Stimulated activated CD8-positive, alpha-beta memory T cell treated with anti-CD3 and anti-CD28 coated beads, Interleukin-2, amount 100 ng/mL, for 48 hours (primary cell): ENCODE data around the gene MMD.
"Not testable (repeated sequence)": the region's sequence is repeated elsewhere in the genome, so short reads cannot be mapped to it uniquely, and the experiment has no call there.

Experiments used
- DNase-seq, 2 donors: peaks; one replicate each; pipeline ENCODE4 v3.0.0-alpha.2; 2020; ENCODE audit warnings: low read depth in 2 of 2

MMD gene

GRCh38 chr17:55444471-55445441, 23.1 kb upstream of the MMD start:
- DNase-seq = no peak

GRCh38 chr17:55443904-55444303, 22.3 kb upstream of the MMD start:
- no peak for DNase-seq

- DNase-seq = no peak
These were observed 21.5 kb upstream of the MMD start for GRCh38 chr17:55442953-55443683.

DNA sequence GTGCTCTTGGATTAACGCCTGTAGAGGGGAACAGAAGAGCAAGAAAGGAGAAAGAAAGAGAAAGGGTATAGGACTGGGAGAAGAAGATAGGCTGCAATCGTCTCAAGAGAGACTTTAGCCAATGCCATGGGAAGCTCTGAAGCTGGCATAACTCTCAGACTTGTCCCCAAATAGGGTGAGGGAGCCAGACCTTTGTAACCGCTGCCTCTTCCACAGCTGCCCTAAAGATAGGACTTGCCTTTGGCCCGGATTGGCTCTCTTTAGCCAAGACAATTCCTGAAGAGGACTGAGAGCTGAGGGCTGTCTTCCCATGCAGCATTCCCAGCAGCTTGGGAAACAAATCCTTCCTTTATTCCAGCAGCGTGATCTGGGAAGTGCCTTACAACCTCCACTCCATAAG, 20.8 kb upstream of the MMD start:
- DNase-seq = no peak

DNA sequence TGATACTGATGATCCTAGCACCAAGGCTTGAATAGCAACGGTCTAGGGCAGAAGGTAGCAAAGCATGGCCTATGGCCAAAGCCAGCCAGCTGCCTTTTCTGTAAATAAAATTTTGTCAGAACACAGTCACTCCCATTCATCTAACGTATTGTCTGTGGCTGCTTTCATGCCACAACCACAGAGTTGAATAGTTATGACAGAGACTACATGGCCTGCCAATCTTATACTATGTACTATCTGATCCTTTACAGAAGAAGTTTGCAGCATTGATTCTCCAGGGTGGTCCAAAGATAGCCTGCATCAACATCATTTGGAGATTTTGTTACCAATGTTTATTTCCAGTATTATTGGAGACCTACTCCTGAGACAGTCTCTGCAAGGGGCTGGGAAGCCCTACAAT, 19.9 kb upstream of the MMD start:
- no peak for DNase-seq

DNA sequence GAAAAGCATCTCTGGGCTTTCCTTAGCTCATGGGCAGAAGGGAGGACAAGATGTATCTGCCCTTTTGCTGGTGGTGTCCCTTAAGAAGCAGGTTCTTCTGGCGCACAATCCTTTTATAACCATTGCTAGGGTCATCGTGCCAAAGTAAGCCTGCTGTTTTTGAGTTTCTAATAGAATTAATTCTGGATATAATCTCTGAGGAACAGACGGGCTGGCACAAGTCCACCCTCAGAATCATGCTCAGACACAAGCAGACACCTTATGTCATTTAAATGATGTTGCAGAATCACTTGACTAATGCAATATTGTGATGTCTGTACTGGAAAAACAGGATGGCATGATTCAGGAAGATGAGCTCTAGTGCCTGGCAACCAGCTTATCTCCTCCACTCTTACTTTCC, 18.8 kb upstream of the MMD start:
- no peak for DNase-seq

DNA sequence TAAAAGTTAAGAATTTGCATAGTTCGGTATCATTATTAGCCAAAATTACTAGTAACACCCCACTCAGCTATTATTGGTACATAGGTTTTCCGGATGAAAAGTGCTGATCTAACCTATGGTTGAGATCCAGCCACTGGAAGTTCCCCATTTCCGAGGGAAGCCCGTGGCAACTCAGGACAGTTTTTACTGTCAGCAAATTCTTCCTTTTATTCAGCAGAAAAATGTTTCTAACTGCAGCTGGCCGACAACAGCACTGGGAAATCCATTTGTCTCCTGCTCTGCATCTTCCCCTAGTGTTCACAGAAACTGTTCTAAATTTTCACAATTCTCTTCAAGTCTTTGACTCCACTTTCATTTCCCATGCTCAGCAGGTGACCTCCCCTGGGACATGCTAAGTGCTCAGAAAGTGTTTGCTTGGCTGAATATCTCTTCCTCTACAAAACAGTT, 15.5 kb upstream of the MMD start:
- DNase-seq = no peak

DNA sequence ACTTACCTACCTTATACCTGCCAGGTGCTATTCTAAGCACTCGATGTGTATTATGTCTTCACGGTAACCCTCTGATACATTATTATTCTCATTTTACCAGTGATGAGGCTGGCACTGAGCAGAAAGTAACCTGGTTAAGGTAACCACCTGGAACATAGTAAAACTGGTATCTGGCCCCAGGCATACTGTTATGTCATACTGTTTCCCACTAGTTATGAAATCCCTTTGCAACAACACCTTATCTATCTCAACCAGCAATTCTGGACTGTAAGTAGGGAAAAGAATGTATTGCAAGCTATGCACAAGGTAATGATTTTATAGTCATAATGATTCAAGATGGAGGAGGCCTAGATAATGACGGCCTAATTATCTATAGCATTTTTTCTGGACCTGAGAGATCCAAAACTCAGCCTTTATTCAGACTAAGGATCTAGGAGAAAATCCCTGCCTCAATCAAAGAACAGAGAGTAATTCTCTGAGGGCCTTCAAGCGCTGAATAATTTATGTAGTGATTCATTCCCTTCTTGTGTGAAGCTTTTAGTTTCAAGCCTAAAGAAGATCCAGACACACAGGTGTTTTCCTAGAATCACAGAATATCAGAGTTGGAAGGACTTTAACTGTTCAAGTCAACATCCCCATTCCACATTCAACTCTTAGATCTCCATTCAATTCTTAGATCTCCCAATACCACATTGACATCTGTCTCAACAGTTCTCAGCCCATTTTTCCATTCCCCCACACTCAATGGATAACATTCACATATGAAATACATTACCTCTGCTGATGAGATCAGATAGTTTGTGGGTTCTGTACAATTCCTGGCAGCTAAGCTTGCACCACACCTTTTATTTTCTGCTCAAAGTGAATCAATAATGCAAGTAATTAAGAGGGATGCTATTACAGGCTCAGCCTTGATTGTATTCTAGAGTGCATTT, 14.9 kb upstream of the MMD start:
- DNase-seq = no peak

DNA sequence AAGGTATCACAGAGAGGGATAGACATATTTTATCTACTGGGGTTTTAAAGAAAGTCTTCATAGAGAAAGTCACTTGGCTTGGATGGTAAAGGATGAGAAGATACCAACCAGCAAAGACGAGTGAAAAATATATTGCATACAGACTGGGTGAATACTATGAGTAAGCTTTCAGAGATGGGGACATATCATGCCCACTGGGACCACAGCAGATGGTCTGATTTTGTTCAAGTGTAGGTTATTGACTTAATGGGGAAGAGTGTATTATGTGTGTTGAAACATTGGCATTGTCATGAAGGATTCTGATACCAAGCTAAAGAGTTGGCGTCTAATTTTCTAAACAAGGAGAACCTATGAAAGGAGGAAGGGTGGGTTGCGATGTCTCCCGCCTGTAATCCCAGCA, 13.8 kb upstream of the MMD start:
- no peak for DNase-seq

- no peak for DNase-seq
These were observed 13.1 kb upstream of the MMD start for GRCh38 chr17:55434721-55435120.

DNA sequence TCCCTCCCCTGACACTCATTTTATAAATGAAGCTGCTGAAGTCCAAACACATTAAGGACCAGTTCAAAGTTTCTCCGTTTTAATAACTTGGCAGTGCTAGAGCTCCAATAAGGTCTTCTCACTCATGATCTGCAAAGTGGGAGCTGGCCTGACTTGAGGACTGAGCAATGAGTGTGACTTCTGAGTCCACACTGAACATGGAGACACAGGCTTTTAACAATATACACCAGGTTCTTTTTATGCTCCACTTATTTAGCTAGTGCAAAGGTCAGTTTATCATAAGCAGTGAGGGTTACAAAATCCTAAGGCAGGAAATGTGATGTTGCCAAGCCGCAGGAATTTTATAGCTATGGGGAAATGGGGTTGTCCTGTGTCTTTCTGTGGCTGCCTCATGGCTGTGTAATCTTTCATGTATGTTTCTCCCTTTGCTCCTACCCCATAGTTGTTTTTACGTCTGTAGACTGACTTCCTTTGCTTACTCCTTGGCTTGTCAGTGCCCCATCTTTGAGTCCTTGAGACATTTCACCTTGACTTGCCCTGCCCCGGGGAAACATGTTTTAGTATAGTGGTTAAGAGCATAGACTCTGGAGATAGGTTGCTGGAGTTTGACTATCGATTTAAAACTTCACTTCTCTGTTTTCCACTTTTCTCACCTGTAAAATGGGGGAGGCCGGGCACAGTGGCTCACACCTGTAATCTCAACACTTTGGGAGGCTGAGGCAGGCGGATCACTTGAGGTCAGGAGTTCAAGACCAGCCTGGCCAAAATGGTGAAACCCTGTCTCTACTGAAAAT, 12.2 kb upstream of the MMD start:
- no peak for DNase-seq

GRCh38 chr17:55433029-55433628, 11.5 kb upstream of the MMD start:
- no peak for DNase-seq

- no peak for DNase-seq
These were observed 10.9 kb upstream of the MMD start for GRCh38 chr17:55432358-55433028.

GRCh38 chr17:55431914-55432313, 10.3 kb upstream of the MMD start:
- DNase-seq = not testable (repeated sequence)

DNA sequence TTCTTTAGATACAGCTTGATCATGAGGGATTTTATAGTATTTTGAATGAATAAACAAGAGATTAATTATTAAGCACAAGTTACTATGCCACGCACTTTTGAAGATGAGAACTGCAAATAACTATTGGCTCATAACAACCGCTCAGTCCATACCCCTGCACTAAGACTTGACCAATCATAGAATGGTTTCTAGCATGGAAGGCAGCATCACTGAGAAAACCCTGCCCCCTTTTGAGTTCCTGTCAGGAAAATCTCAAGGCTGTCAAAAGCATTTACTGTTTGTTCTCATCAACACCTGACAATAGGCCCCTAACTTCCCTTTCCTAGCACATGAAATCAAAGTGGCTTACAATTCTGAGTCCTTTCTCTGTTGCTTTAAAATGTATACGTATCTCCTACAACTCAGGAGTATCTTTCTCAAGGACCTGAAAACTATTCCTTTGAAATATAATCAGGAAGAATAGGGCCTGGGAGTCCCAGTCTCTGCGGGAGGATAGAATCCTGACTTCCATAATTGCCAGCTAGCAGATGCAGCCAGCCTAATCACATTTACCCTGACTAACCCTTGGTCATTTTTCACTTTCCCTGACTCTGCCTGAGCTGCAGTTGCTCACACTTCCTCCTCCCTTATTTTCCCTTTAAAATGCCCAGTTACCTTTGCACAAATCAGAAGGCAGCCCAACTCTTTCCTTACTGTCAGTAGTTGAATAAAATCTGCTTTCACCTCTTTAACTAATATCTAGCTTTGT, 9.1 kb upstream of the MMD start:
- no peak for DNase-seq

GRCh38 chr17:55427587-55427882, 5.9 kb upstream of the MMD start:
- no peak for DNase-seq

DNA sequence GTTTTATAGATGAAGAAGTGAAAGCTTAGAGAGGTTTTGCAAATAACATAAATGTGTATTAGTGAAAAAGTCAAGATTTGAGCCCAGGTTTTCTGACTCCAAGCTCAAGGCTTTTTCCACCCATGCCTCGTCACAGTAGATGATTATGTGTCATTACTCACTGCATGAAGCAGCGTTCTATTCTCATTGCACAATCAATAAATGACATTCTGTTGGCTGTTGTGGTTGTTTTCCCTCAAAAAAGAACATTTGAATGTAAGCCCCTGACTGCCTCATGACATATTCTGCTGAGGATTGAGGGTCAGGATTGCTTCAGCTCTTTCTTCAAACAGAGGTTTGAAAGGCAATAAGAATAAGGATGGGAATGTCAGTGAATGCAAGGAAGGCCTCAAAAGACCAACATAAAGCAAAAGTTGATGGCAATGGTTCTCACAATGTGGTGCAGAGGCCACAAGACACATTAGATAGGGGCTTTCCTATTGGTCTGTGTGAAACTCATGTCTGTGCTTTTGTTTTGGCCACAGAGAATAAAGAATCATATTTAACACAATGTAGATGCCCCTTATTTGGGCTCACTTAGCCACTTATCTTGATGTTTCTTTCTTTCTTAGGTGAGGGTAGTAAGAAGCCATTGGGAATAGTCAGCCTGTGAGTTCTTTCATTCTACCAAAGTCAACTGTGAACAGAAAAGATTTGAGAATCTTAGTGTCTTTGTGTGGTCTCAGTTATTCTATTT, 5.4 kb upstream of the MMD start:
- no peak for DNase-seq

DNA sequence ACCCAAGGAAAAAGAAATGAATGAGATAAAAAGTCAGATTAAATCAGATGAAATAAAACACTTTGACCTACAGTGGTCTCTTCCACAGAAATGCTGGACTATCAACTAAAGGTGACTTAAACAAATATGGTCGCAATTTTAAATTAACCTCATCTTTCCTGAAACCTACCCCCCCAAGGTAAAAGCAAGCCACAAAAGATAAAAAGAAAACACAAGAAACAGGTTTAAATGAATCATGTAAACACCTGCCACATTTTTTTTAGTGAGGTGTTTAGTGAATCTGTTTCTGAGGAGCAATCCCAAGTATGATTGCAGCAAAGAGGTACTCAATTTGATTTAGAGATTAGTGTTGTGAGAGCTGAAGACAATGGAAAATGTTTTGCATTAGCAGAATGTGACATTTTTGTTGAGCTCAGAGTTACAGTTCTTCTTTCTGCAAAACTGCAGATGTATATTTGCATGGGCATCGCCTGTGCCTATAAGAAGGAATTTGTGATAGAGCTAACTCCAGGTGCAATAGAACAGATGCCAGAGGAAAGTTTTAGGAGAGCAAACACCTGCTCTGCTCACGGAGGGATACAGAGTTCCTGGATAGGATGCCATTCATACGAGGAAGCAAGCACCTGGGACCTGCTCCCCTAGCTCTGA, 3.4 kb upstream of the MMD start:
- no peak for DNase-seq
